Panc1 (cell line): ENCODE data around the gene SLC9A2. TPM values are rescaled to one million over a fixed set of nuclear protein-coding genes. Genes with fewer than 3 reads are reported as not detected.

Experiments
- ATAC-seq: fragments of 200-7000 bp; cut with Tn5 transposase; 2 replicates; pipeline ENCODE4 v1.9.1; 2020; ENCODE audit warnings: mild to moderate bottlenecking, moderate library complexity
- BruUV-seq: library from RNA; stranded (reverse); fragments of 400-500 nt; replicated peaks from 2 replicates; lab custom pipeline; 2021; lab: Mats Ljungman, UMichigan
- CTCF ChIA-PET: fragments of 300-600 bp; sonication (Branson Sonifier 250); formaldehyde crosslinking; loops from one replicate; lab custom pipeline; 2022; ENCODE audit warnings: antibody characterized with exemption; lab: Charles Lee
- POLR2A ChIA-PET: fragments of 300-600 bp; sonication (Branson Sonifier 250); formaldehyde crosslinking; loops from one replicate; lab custom pipeline; 2022; ENCODE audit warnings: antibody characterized with exemption; lab: Charles Lee
- DNase-seq: peaks from one replicate; pipeline ENCODE4 v3.0.0-alpha.2; 2010; ENCODE audit warnings: low read depth, low spot score
- H3K27ac ChIP-seq: 2 replicates; pipeline ENCODE4 v1.5.1; 2011; ENCODE audit warnings: mild to moderate bottlenecking, low read length, inconsistent platforms
- H3K27me3 ChIP-seq: fragments of 200-500 bp; sonication (Bioruptor generic); 2 replicates; pipeline ENCODE4 v1.6.0; 2014; ENCODE audit warnings: low read length, inconsistent platforms; ENCODE audit not compliant: control insufficient read depth, insufficient read depth
- H3K36me3 ChIP-seq: fragments of 200-500 bp; sonication (Bioruptor generic); 2 replicates; pipeline ENCODE4 v1.5.1; 2014; ENCODE audit warnings: inconsistent platforms, mild to moderate bottlenecking, low read length, moderate library complexity; ENCODE audit not compliant: control insufficient read depth, insufficient read depth
- H3K4me1 ChIP-seq: 2 replicates; pipeline ENCODE4 v1.5.1; 2011; ENCODE audit warnings: inconsistent platforms, mild to moderate bottlenecking, low read length, moderate library complexity; ENCODE audit not compliant: control insufficient read depth, insufficient read depth
- H3K4me3 ChIP-seq, 2 experiments: 2 replicates each; pipeline ENCODE4 v1.5.1; 2011 to 2012; ENCODE audit warnings: low read depth in 2 of 2, low read length in 2 of 2, mild to moderate bottlenecking in 2 of 2, inconsistent platforms in 1 of 2, moderate library complexity in 1 of 2
- H3K9me3 ChIP-seq: fragments of 200-500 bp; sonication (Bioruptor generic); 2 replicates; pipeline ENCODE4 v1.5.1; 2014; ENCODE audit warnings: low read depth, mild to moderate bottlenecking, inconsistent platforms, low read length, moderate library complexity; ENCODE audit not compliant: control insufficient read depth, insufficient read depth
- CTCF ChIP-seq: fragments of 450-650 bp; IDR thresholded peaks from 2 replicates; pipeline ENCODE4 v1.5.1; 2017; ENCODE audit warnings: mild to moderate bottlenecking
- POLR2AphosphoS5 ChIP-seq: IDR thresholded peaks from 2 replicates; pipeline ENCODE4 v1.6.1; 2012; ENCODE audit warnings: mild to moderate bottlenecking, low read depth, low read length, moderate library complexity
- REST ChIP-seq, 2 experiments: IDR thresholded peaks; 2 replicates each; pipeline ENCODE4 v1.6.1; 2011 to 2012; ENCODE audit warnings: low read depth in 2 of 2, control low read depth in 1 of 2, low read length in 1 of 2, mild to moderate bottlenecking in 1 of 2, moderate library complexity in 1 of 2; ENCODE audit not compliant: insufficient read depth in 1 of 2
- SIN3A ChIP-seq: IDR thresholded peaks from 2 replicates; pipeline ENCODE4 v1.6.1; 2012; ENCODE audit warnings: low read depth, mild to moderate bottlenecking, low read length, moderate library complexity, borderline replicate concordance; ENCODE audit not compliant: insufficient read depth
- TCF7L2 ChIP-seq: IDR thresholded peaks from 2 replicates; pipeline ENCODE4 v1.6.1; 2011; ENCODE audit warnings: mild to moderate bottlenecking, low read depth, low read length, inconsistent platforms
- in situ Hi-C: cut with HindIII; loops from 2 replicates; pipeline ENCODE4 v1.10.0; 2016; ENCODE audit warnings: low sequenced_read_pairs, low pct_unique_long_range_greater_than_20kb
- intact Hi-C: fragments of 100-400 bp; cut with micrococcal nuclease; formaldehyde crosslinking; loops from one replicate; pipeline ENCODE4 v1.10.0; 2022; ENCODE audit not compliant: unreplicated experiment
- total RNA-seq: library from RNA; stranded (reverse); gene quantifications from one replicate; pipeline ENCODE4 v1.2.1, GENCODE V29; 2021; ENCODE audit not compliant: unreplicated experiment

SLC9A2 gene
- total RNA-seq, 1 experiment from 2014 or later = 4.1 TPM

GRCh38 chr2:102726128-102727087 is 107.1 kb downstream of the SLC9A2 start:
- no peaks in the 10 kb centered on the region for H3K4me1 ChIP-seq
- H3K9me3 ChIP-seq = no peaks in the 10 kb centered on the region
- no peak overlapping the region for H3K27ac ChIP-seq
- ChIA-PET CTCF (no interaction called here), POLR2A (no interaction called here)
- intact Hi-C loops (no loop called here), in situ Hi-C loops (no loop called here)
- H3K36me3 ChIP-seq = peaks cover 11% of the 10 kb centered on the region
- TF ChIP-seq REST (IDR thresholded peaks at IDR 0.05; ENCODE audit: insufficient read depth in 1 of 2, low read depth in 2 of 2, low read length in 1 of 2) = no peak
- no peak for TF ChIP-seq POLR2AphosphoS5
- no peak for TF ChIP-seq SIN3A
- no peak for TF ChIP-seq CTCF
- TF ChIP-seq TCF7L2 = no peak
- H3K27me3 ChIP-seq = no peaks in the 10 kb centered on the region
- H3K4me3 ChIP-seq = no peak overlapping the region
- BruUV-seq = no TSS peak
- ATAC-seq = no peak
- DNase-seq = no peak

GRCh38 chr2:102735416-102736109 is 116.2 kb downstream of the SLC9A2 start:
- POLR2A ChIA-PET = interaction anchor here (0.6 kb wide), 1 partner anchor 373 kb away, joined by 5 read pairs; no protein-coding TSS in a partner anchor
- CTCF ChIA-PET = interaction anchor here (1.9 kb wide), 1 partner anchor 18 kb away, joined by 8 read pairs; no protein-coding TSS in a partner anchor
- no peaks in the 10 kb centered on the region for H3K9me3 ChIP-seq
- H3K27ac ChIP-seq = peak overlapping the region; percentile 89
- intact Hi-C loops = no loop called here
- TF ChIP-seq CTCF = no peak
- no peak for TF ChIP-seq SIN3A
- no peak for TF ChIP-seq POLR2AphosphoS5
- no peak for TF ChIP-seq TCF7L2
- no peak for TF ChIP-seq REST (IDR thresholded peaks at IDR 0.05; ENCODE audit: insufficient read depth in 1 of 2, low read depth in 2 of 2, low read length in 1 of 2)
- no peaks in the 10 kb centered on the region for H3K27me3 ChIP-seq
- H3K4me3 ChIP-seq = peak overlapping the region; percentile 84 to 93
- DNase-seq = no peak
- in situ Hi-C loops = no loop called here
- ATAC-seq = no peak
- peaks cover 4% of the 10 kb centered on the region for H3K36me3 ChIP-seq
- no TSS peak for BruUV-seq
- H3K4me1 ChIP-seq = peaks cover 13% of the 10 kb centered on the region
